Kidney capillary endothelial cell (primary cell): ENCODE measurements around the gene PIEZO1.

ENCODE experiments used
- DNase-seq: peaks from one replicate; pipeline ENCODE4 v3.0.0-alpha.2; 2018; ENCODE audit warnings: low spot score

Gene PIEZO1

DNA sequence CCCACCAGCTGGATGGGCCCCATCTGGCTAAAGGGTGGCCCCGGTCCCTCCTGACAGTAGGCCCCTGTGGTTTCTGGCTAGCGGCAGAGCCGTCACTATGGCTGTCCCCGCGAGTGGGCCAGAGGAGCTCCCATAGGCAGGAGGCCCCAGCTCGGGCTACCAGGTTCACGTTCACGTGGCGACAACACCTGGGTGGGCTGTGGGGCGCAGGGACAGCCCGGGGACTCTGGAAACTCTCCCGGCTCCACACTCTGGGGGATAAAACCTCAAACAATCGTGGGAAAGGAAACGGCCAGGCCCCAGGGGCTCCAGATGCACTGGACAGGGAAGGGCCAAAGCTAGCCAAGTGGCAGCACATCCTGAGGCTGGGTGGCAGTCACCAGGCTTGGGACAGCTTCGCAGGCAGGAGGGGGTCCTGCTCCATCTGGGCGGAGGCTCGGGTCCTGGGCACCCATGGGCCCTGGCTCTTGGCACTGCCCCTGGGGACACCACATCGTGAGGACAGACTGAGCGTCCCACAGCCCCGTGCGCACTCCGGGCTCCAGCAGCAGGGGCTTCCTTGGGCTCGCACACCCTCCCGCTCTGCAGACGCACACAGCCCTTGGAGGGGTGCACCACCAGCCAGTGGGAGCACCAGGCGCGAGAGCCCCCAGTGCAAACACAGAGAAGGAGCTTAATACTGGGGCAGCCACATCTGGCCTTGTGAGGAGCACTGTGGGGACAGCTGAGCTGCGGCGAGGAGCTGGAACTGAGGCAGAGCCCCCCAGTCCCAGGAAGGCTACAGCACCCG, 83.2 kb downstream of the PIEZO1 start:
- no peak for DNase-seq

GRCh38 chr16:88700636-88701482, 84.2 kb downstream of the PIEZO1 start:
- peak; percentile 94 for DNase-seq

DNA sequence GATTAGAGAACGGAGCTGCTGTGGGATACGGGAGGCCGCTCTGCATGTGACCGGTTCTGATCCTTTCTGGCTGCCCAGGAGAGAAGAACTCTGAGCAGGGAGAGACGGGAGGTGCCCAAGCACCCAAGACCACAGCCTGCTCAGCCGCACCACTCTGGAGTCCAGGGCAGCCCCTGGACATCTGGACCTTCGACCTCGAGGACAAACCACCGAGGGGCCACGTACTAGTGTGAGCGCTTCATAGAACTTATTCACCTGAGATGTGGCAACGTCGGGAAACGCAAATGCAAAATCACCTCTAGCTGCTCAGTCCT, 84.7 kb downstream of the PIEZO1 start:
- DNase-seq: no peak

DNA sequence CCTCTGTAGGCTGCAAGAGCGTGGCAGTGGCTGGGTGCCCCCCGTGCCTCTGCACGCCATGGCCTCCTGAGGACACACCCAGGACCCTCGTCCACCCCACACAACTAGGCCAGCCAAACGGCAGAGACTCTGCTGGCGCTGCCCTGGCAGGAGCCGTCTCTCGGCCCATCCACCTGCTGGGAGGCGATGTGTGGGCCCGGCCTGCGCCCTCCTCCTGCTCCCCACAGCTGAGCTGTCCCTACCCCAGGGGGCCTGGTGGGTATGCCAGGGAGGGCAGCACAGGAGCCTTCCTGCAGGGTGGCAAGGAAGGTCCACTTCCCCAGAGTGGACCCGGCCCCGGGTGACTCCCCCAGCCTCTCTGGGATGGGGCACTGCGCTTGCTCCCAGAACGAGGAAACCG, 85.8 kb downstream of the PIEZO1 start:
- DNase-seq: no peak

DNA sequence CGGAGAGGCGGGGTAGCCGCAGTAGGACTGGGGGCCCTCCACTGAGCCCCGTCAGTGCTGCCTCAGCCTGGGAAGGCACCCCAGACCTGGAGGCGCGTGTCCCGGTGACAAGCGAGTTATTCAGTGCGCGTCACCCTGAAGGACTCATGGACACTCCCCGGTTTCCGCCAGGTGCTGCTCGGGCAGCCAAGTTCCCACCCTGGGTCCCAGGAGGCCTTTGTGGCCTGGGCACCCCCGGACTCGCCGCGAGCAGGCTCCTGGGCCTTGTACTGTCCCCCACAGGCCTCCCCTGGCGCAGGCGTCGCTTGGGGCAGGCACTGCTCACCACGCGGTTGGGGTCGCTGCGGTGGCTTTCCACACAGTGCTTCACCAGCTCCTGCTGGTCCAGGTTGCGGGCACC, 86.4 kb downstream of the PIEZO1 start:
- no peak for DNase-seq

- DNase-seq: no peak
Measured at GRCh38 chr16:88697831-88698615, 87.0 kb downstream of the PIEZO1 start.

DNA sequence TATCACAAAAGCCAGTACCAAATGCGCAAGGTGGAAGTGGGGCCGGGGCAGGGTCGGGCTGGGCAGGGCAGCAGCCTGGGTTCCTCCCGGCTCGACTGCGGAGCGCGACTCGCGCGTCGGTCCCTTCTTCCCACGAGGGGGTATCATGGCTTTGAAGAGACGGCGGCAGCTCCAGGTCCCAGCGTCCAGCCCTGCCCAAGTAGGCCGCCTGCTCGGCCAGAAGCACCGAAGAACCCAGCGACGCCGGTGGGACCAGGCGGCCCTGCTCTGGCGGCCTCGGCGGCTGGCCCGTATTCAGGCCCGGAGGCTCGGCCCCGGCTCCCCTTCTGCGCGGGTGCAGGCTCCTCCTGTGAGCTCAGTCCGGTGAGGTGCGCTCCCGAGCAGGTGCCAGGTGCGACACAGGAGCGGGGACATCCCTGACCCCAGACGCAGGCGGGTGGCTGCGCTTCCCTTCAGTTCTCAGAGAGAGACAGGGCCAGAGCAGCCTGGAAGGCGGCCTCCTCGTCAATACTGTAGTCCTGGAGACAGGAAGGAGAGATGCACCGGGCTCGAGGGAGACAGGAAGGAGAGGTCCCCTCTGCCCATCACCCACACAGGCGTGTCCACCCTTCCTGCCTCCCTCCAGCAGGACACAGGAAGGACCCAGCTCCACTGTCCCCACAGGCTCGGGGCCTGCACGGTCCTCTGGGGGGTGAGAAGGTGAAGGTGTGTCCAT, 87.7 kb downstream of the PIEZO1 start:
- DNase-seq: no peak

GRCh38 chr16:88696441-88696840, 88.6 kb downstream of the PIEZO1 start:
- no peak for DNase-seq

DNA sequence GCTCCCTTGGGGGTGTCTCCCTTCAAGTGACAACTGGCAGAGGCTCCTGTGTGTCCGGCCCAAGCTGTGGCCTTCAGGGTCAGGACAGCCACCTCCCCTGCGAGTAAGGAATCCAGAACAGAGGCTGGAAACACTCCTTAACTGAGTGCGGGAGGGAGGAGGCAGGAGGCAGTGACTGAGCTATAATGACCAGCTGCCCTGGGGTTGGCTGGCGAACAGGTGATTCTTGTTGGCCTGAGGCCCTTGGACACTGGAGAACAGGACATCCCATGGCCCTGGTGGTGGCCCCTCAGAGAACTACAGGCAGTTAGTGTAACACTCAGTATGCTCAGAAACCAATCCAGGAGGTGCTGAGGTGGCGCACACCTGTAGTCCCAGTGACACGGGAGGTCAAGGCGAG, 89.3 kb downstream of the PIEZO1 start:
- no peak for DNase-seq

DNA sequence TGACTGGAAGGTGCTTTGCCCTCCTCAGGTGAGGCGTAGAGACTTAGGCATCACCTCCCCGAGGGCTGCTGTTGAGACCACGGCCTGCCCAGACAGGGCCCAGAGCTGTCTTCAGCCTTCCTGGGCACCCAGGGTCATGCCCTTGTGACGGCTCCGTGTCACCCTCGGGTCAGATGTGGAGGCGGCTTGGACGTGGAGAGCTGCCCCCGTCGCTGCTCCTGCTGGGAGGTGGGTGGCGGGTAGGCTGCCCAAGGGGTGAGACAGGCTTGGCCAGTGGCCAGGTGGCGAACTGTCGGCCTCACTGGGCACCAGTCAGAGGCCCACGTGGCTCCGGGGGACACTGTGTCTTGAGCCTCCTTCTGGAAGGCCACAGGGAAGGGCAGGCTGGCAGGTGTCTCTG, 89.8 kb downstream of the PIEZO1 start:
- no peak for DNase-seq

DNA sequence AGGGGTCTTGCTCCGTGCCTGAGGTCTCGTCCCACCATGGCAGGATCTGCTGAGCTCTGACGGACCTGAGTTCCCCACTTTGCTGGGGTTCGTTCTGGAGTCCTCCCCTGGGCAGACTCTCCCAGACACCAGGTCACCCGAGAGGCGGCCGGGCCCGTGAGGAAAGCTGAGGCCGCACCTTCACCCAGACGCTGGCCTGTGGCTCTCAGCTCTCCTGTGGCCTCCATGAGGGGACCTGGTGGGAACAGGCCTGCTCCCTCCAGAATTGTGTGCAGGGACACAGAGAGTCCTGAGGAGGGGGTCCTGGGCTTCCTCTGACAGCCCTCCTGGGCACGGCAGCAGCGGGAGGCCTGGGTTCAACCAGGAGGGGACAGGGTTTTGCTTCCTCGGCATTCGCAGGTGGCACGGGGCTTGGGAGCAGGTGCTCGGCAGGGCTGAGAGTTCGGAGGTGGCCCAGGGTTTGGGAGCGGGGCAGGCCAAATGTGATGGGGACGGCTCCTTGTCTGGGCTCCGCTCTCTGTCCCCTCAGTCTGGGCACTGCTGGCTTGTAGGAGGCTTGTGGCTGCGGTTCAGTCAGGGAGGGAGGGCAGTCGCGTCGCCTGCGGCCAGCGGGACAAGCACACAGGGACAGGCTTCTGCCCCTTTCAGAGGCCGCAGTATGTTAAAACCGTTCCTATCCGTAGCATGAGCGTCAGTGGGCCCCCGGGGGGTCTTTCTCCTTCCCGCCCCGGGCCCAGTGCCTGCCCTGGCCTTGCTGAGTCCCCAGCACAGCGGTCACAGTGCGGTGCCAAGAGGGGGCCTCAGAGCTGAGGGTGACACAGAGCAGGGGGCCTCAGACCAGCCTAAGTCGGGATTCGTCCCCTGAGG, 90.6 kb downstream of the PIEZO1 start:
- DNase-seq: no peak

- no peak for DNase-seq
Measured at GRCh38 chr16:88693420-88694177, 91.4 kb downstream of the PIEZO1 start.

- DNase-seq: no peak
Measured at GRCh38 chr16:88692861-88693260, 92.2 kb downstream of the PIEZO1 start.

DNA sequence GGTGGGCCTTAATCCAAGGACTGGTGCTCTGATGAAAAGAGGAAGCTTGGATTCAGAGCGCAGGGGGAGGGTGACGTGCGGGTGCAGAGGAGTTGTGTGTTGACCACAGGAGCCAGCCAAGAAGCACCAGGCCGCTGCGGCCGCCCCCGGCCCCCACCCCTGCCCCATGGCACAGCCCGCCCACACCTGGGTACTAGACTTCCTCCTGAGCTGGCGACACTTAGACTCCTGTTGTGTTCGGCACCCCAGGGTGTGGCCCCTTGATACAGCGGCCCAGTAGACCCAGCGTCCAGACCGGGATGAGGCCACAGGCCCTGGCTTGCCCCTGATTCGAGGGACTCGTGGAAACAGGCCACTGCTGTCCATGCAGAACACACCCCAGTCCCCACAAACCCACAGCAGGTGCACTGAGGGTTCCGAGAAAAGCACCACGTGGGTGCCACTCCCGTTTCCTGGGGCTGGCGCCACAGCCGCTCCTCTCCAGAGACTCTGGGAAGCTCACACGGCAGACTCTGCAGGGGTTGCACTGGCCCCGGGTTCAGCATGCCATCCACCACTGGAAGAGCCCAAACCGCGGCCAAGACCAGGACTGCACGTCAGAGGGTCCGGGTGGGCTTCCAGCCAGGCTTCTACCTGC, 93.0 kb downstream of the PIEZO1 start:
- no peak for DNase-seq

GRCh38 chr16:88691129-88691813, 93.7 kb downstream of the PIEZO1 start:
- no peak for DNase-seq

DNA sequence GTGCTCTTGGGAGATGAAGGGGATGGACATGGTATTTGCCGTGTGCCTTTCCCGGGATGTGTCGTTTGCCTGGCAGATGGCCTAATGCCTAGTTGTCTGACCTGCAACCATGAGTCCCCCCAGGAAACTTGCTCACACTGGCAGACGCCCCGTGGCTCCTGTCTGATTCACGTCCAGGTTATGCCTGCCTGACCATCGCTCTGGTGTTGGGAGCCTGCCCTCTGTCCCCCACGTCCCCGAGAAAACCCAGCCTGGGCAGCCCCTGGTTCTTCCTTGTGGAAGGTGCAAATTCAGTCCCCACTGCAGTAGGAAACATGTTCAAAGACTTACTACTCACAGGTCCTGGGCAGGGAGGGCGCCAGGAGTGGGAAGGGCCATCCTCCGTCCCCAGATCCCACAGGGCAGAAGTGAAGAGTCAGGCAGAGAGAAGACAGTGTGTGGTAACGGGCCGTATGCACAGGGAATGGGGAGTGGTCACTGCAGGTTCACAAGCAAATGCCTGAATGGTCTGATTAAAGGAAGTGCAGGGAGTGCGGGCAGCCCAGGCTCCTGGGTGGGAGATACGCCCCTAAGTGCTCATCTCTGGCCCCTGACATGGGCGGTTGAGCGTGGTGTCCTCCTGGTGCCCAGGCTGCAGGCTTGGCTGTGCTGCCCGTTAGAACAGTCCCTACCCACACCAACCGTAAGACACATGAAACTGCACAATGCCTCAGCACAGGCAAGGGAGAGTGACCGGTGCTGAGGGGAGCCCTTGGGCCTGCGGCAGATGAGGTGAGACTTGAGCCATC, 94.5 kb downstream of the PIEZO1 start:
- DNase-seq: no peak

DNA sequence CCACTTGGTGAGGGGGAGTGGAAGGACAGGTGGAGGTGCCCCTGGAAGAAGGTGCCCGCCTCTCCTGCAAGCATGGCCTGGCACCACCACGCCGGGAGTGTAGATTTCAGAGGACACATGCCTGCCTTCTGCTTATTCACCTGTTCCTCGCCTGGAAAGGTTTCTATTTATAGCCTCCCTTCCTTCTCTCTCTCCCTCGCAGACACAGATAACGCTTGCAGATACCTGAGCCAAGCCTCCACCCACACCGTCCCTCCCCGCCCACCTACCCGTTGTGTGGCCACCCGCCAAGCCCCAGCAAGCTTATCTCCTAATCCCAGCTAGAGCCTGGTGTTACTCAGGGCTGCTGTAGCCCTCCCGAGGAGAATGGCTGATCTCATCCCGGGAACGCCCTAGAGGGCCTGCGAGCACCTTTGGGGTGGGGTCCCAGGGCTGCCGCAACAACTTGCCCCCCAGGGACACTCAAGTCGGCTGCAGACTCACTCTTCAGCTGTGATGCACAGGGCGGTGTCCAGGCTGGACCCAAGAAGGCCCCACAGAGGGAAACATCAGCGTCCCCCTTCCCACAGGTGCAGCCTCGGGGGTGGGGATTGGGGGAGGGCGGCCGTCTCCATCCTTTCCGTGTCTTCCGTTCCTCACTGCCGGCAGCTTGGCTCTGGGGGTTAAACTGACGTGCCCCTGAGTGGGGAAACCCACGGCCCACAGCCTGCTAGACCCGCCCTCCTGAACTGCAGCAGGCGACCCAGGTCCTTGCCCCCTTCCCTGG, 96.8 kb downstream of the PIEZO1 start:
- no peak for DNase-seq

GRCh38 chr16:88687676-88688012, 97.4 kb downstream of the PIEZO1 start:
- no peak for DNase-seq
